ENCODE results near the gene GTF2H4.
"Not testable (repeated sequence)": the region's sequence is repeated elsewhere in the genome, so short reads cannot be mapped to it uniquely, and the experiment has no call there.

Gene GTF2H4

DNA sequence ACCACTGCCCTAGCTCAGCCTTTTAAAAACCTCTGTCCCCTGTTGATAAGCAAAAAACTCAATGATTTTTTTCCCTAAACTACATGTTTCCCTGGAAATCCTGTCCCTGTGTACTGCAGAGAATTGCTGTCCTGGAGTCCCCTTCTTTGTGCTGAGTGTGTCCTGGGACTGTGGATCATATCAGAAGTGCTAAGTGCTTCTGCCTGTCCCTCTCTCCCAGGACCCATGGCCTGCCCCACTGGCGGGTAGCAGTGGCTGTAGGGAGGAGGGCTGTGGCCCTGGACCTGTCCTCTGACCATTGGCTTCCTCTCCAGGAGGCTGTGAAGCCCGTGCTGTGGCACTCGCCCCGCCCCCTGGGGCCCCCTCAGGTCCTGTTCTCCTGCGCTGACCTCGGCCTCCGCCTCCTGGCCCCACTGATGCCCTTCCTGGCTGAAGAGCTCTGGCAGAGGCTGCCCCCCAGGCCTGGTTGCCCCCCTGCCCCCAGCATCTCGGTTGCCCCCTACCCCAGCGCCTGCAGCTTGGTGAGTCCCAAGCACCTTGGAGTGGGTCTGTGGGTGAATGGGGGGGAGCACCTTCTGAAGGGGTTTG is 16.1 kb downstream of the GTF2H4 start:
- not testable (repeated sequence) for DNase-seq (ENCODE audit: low read depth)

DNA sequence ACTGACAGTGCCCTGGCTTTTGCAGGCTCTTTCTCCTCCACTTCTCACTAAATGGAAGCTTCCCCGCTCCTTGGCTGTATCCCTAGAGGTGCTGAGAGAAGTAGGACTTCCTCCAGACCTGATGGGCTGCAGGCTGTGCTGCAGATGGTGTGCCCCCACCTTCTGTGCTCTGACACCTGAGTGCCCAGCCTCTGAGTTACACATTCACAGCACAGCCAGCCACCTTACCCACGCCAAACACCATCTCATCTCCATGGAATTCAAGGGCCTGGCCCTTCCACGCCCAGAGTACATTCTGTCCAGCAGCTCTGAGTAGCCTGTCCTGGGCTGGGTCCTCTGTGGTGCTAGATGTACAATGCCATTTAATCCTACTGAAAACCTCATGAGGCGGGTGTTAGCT is 18.6 kb downstream of the GTF2H4 start:
- DNase-seq (ENCODE audit: low read depth): no peak

DNA sequence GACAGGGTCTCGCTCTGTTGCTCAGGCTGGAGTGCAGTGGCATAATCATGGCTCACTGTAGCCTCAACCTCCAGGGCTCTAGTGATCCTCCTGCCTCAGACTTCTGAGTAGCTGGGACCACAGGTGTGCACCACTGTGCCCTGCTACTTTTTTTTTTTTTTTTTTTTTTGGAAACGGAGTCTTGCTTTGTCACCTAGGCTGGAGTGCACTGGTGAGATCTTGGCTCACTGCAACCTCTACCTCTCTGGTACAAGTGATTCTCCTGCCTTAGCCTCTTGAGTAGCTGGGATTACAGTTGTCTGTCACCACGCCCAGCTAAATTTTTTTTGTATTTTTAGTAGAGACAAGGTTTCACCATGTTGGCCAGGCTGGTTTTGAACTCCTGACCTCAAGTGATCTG is 19.1 kb downstream of the GTF2H4 start:
- DNase-seq (ENCODE audit: low read depth): not testable (repeated sequence)

DNA sequence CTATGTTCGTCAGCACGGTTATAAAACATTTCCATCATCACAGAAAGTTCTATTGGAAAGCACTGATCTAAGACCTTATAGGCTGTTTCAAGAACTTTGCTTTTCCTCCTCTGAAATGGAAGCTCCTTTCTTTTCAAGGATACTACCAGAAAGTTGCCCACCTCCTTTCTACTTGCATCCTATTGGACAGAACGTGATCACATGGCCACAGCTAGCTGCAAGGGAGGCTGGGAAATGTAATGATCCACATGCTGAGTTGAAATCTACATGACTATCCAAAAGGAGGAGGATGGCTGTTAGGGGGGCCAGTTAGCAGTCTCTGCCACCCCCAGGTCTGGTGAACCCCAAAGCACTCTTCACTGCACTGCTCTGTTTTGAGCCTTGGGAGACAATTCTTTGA is 20.7 kb downstream of the GTF2H4 start:
- DNase-seq (ENCODE audit: low read depth): no peak

DNA sequence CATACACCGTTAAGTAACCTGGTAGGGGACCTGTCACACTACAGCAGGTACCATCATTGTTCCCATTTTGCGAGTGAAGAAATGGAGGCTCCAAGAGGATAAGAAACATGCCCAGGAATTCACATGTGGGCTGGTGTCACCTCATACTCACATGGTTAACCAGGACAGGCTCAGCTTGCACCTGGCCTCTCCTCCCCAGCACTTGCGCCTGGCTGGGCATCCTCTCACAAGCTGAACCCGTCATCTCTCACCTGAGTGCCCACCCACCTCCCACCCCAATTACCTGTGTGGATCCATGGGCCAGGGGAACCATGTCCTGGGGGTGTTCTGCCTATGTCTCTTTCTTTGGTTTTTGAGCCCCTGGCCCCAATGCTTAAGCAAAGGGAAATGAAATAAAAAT is 22.5 kb downstream of the GTF2H4 start:
- DNase-seq (ENCODE audit: low read depth): no peak

DNA sequence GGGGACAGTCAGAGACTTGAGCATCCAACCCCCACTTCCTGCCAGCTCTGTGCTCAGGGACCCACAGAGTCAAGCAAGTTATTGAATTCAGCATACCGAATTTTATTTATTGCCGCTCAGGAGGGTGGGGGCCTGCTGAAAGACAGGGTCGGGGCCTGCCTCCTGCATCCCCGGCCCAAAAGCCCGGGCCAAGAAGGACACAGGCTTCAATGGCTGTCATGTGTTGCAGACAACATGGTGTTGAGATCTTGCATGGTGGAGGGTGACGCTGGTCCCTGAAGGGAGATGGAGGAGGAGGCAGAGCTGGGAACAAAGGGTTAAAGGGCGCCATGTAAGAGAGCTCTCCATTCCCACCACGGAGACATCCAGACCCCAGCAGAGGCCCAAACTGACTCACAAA is 23.3 kb downstream of the GTF2H4 start:
- no peak for DNase-seq (ENCODE audit: low read depth)

DNA sequence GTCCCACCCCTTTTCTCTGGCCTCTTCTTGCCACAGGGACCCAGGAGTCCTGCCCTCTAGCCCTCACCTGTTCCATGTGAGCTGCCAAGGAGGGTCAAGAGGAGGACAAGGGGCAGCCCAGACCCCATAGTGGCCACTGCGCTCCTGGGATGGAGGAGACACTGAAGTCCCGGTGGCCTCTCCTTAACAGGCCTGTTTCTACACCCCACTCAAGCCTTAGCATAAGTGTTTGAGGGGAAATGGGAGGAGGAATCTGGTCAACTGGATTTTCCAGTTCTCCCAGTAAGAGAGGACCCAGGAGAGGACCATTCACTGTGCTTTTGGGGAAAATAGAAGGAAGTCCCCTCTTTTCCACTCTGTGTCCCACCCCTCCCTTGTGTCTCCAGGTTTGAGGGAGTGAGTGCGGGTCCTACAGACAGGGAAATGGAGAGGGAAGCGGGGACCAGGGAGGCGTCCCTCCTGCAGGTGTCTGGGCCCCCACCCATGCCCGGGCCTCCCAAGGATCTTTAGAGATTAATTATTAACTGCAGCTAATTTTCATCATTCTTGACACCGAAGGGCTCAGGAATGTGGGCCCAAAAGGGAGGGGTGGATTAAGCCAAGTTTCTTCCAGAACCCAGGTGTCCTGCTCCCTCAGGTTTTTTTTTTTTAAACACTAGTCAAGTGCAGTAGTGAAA is 24.1 kb downstream of the GTF2H4 start, which contains the start of gene SFTA2:
SFTA2 (minus strand) TSS at position 202 of the 677 bp plus-strand sequence; CDS start at position 128, 74 bp downstream.
- no peak for DNase-seq (ENCODE audit: low read depth)

DNA sequence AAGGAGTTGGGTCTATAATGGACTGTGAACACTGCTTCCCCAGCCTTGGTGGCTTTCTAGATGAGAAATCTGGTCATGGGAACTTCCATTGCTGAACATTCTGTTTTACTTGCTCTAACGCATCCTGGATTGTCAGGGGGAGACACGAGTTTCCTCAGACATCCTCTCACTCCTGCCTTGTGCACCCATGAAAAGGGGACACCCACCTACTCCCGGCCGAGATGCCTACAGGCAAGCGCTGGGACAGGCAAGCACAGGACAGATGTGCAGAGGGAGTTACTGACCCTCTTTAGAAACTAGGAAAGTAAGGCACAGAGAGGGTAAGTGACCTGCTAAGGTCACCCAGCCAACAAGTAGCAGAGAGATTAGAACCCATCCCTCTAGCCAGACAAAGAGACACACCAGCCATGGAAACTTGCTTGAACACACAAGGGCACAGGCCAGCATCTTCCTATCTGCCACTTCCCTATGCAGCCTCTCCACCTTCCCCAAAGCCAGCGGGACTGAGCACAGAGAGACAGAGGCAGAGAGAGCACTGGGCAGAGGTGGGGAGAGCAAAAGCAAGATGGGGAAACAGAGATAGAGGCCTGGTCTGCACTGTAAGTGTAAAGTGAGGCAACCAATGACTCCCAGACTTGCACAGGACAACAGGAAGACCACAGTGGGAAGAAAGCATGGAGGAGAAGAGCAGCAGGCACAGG is 24.8 kb downstream of the GTF2H4 start:
- no peak for DNase-seq (ENCODE audit: low read depth)

DNA sequence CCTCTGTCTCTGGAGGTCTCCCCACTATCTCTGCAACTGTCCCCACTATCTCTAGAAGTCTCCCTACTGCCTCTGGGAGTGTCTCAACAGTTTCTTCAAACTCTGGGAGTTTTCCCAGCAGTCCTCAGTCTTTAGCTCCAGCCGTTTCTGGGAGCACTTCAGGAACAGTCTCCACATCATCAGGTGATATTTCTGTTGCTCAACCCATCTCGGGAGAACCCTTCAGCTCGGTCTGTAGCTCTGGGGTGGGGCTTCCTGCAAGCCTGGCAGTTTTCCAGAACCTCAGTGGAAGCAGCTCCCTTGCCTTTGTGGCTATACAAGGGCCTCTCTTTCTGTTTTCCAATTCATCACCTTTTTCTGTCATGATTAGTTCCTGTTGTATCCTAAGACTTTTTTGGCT is 27.0 kb downstream of the GTF2H4 start:
- DNase-seq (ENCODE audit: low read depth): no peak

DNA sequence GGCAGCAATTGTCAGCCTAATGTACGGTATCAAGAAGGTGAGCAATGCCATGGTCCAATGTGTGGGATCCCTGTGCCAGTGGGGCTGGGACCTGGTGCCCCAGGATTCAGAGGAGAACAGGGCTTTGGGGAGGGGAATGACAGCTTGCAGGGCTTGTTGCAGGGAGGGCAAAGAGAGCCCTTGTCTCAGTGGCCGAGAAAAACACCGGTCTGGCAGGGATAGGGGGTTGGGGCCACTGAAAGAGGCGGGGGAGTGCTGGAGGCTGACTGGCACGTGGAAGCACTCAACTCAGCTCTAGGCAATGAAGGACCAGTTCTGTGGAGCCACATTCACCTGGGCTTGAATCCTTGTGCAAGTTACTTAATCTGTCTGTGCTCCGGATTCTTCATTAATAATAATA is 29.3 kb downstream of the GTF2H4 start:
- no peak for DNase-seq (ENCODE audit: low read depth)

DNA sequence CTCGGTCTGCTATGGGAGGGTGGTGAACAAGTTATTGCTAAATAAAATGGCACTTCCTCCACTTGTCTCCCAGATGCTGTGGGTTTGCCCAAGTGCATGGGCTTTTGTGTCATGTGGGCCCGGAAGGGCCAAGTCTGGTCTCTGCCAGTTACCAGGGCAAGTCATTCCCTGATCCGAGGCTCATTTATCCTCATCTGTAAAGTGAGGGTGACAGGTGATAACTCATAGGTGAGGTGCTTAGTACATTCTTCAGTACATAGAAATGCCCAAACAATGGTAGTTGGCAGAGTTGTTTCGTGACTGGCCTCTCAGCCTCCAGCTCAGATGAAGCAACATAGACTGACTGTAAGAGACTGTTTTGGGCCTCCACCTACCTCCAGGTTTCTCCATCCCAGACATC is 30.7 kb downstream of the GTF2H4 start:
- DNase-seq (ENCODE audit: low read depth): no peak

DNA sequence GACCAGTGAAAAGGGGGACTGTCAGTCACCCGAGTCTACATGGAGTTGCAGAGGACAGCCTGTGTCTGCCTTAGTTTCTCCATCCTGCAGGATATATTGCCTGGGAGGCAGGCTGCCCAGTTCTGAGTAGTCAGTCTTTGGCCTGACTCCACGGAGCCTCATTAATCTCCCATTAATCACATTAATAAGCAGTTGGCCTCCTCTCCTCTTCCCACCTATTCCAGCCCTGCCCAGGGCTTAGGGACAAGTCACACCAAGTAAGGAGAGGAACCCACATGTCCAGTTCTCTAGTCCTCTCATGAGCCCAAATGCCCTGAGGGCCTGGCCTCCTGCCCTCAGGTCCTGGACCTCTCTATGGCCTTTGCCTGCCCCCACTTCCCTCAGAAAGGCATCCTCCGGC is 31.5 kb downstream of the GTF2H4 start:
- no peak for DNase-seq (ENCODE audit: low read depth)

DNA sequence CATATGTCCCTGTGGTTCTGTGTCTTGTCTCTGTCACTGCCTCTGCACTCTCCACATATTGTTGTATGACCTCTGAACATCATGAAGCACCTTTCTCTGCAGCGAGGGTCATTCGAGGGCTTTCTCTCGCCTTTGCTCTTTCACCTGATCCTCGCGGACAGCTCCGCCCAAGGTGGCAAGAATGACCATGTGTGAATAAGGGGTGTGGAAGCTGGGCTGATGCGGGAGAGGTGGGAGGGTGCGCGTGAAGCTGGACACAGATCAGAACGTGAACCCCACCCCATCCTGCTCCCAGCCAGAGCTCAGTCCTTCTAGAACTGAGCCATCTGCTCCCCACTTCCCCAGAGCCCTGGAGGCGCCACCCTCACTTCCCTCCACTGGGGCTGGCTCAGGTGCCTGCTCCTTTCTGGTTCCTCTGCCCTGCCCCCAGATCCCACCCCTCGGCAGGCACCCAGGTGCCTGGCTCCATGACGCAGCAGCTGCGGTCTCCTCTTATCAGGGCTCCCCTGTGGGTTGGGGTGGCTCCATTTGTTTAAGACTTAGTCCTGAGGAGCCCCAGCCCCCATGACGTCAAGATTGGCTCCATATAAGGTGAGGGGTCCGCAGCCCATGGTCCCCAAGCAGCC is 32.5 kb downstream of the GTF2H4 start, which contains the start of gene MUCL3:
MUCL3 (plus strand) TSS at position 613 of the 626 bp plus-strand sequence. CDS start 27 bp downstream, outside the sequence.
- no peak for DNase-seq (ENCODE audit: low read depth)

DNA sequence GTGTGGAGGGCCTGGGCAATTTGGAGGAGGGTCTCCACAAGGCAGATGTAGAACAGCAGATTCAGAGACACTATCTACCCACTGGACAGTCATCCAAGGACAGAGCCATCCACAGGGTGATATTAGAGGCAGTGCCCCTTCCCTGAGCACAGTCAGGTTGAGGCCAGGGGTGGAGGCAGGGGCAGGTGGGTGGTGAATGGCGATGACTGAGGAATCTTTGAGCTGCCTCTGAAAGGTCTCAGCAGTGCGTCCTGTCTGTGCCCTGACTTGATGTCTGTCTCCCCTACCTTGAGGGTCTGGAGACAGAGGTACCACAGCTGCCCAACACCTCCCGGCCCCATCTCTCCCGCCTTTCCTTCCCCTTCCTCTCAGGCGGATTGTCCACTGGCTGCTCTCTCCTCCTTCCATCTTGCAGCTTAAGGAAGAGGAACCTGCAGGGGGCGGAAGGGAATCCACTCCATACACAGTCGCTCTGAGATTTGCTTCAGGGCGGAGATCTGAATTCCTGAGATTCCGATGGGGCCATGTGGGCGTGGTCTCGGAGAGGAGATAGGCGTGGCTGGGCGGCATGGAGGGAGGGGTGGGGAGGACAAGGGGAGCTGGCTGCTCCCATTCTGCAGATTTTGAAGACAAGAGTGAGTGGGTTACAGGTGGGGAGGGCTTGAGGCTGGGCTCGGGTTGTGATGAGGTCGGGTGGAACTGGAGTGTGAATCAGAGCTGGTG is 34.5 kb downstream of the GTF2H4 start:
- peak; percentile 57 for DNase-seq (ENCODE audit: low read depth)

DNA sequence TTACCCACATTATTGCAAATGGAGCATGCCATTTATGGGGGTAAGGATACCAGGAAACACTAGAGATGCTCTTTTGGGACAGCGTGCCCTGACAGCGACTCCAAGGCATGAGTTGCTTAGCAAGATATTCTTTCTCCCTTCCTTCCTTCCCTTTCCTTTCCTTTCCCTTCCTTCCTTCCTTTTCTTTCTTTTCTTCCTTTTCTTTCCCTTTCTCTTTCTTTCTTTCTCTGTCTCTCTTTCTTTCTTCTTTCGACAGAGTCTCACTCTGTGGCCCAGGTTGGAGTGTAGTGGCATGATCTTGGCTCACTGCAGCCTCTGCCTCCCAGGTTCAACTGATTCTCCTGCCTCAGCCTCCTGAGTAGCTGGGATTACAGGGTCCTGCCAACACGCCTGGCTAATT is 36.0 kb downstream of the GTF2H4 start:
- DNase-seq (ENCODE audit: low read depth): no peak

DNA sequence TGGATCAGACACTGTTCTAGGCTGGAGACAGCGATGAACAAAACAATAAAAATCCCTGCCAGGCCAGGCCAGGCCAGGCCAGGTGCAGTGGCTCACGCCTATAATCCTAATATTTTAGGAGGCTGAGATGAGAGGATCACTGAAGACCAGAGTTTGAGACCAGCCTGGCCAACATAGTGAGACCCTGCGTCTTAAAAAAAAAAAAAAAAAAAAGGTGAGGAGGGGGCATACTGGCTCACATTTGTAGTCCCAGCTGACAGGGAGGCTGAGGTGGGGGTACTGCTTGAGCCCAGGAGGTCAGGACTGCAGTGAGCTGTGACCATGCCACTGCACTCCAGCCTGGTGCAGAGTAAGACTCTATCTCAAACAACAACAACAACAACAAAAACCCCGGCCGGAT is 37.3 kb downstream of the GTF2H4 start:
- no peak for DNase-seq (ENCODE audit: low read depth)

DNA sequence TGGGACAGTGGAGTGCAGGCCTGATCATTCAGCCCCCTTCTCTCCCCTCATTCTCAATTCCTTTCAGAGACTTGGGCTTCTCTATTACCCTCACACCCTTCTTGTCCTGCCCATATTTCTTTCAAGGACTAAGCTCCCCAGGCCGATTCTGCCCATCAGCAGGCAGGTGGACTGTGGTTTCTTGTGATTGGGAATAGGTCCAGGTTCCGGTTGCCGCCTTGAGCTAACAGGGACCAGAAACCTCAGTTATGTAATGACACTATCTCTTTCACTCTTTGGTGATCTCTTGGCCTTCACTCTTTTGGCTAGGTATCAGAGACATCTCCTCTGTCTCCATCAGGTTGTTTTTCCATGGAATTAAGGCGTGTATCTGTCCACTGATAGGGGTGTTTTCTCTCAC is 39.2 kb downstream of the GTF2H4 start:
- DNase-seq (ENCODE audit: low read depth): no peak

DNA sequence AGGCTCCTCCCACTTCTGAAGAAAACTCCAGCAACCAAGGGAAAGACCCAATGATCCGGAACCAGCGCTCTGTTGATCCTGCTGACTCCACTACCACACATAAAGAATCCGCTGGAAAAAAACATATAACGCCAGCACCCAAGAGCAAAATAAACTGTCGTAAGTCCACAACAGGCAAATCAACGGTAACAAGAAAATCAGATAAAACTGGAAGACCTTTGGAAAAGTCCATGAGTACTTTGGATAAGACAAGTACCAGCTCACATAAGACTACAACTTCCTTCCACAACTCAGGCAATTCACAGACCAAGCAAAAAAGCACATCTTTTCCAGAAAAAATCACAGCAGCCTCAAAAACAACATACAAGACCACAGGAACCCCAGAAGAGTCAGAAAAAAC is 40.8 kb downstream of the GTF2H4 start:
- no peak for DNase-seq (ENCODE audit: low read depth)

DNA sequence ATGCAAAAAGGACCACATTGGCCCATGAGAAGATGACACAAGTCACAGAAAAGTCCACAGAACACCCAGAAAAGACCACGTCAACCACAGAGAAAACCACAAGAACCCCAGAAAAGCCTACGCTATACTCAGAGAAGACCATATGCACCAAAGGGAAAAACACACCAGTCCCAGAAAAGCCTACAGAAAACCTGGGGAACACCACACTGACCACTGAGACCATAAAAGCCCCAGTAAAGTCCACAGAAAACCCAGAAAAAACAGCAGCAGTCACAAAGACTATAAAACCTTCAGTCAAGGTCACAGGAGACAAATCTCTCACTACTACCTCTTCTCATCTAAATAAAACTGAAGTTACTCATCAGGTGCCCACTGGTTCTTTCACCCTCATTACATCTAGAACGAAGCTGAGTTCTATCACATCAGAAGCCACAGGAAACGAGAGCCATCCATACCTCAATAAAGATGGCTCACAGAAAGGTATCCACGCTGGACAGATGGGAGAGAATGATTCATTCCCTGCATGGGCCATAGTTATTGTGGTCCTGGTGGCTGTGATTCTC is 44.0 kb downstream of the GTF2H4 start:
- DNase-seq (ENCODE audit: low read depth): no peak

DNA sequence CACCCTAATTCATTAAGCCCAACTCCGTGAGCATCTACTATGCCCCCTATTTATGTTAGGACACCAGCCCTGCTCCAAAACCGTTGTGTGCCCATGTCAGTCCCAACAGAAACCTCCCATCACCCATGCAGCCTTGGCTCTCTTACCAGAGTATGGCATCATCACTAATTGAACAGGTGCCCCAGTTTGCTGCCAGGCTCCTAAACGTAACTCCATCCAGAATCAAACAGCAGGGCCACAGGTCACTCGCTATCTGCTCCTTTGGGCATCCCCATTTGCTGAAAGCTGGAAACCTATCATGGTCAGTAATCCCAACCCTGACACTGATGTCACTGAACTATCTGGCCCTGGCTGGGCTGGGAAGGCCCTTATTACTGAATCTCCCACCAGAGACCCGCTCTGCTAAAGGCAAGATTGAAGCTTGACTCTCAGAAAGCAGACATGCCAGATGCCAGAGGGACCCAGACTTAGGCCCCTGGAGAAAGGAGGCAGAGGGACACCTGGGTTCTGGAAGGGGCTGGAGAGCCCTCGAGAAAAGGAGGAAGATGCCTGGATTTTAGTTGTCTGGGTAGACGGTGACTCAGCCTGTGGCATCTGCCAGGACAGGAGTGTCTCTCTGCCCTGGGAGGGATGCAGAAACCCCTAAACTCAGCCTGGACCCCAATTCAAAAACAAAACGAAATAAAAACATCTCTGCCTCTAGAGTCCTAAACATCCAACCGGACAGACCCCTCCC is 46.8 kb downstream of the GTF2H4 start:
- DNase-seq (ENCODE audit: low read depth): no peak

DNA sequence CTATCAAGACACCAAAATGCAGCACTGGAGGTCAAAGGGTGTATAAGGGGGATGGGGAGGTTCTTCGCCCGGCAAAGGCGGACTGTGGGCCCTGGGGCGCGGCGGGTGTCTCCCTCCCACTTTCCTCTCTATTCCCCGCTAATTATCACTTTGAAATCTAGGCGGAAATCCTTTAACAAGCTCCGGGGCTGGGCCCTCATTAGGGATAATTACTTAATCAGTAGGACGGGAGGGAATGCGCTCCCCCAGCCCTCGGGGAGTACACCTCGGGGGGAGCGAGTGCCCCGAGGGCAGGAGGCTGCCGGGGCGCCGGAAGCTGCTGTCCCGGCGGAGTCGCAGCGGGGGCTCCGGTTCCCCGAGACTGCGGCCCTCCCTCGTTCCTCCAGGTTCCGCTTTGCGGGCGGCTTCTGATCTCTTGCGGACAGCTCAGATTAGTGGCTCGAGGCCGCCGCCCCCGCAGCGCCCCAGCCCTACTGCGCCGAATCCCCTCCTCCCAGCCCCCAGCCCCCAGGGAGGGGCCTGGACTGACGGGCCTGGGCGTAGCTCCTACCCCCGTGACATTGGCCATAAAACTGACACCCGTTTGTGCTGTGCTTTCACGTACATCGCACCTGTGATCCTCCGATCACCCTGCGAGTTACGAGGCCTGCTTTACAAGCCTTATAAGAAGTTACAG is 47.5 kb downstream of the GTF2H4 start:
- no peak for DNase-seq (ENCODE audit: low read depth)

All from stromal cell of bone marrow (primary cell).